ENCODE data around the gene PPIL4.

- TF ChIP-seq TAF1 (IDR thresholded peaks at IDR 0.05; ENCODE audit: borderline replicate concordance, low read depth, low read length) (no peak), POLR2A (IDR thresholded peaks at IDR 0.05; ENCODE audit: low read depth, low read length) (no peak), POLR2AphosphoS5 (IDR thresholded peaks at IDR 0.05; ENCODE audit: low read depth, low read length) (no peak)
Observed at GRCh38 chr6:149529650-149530049, 16.2 kb downstream of the PPIL4 start.
